Measurements from ENCODE around the gene SUPT4H1. TPM values are rescaled to one million over a fixed set of nuclear protein-coding genes. Genes with fewer than 3 reads are reported as not detected.

SUPT4H1 gene
- total and polyA plus RNA-seq, 2 donors (not counting 1 experiment from before 2014, with no cell fraction given), result 30.2 to 60.1 TPM

DNA sequence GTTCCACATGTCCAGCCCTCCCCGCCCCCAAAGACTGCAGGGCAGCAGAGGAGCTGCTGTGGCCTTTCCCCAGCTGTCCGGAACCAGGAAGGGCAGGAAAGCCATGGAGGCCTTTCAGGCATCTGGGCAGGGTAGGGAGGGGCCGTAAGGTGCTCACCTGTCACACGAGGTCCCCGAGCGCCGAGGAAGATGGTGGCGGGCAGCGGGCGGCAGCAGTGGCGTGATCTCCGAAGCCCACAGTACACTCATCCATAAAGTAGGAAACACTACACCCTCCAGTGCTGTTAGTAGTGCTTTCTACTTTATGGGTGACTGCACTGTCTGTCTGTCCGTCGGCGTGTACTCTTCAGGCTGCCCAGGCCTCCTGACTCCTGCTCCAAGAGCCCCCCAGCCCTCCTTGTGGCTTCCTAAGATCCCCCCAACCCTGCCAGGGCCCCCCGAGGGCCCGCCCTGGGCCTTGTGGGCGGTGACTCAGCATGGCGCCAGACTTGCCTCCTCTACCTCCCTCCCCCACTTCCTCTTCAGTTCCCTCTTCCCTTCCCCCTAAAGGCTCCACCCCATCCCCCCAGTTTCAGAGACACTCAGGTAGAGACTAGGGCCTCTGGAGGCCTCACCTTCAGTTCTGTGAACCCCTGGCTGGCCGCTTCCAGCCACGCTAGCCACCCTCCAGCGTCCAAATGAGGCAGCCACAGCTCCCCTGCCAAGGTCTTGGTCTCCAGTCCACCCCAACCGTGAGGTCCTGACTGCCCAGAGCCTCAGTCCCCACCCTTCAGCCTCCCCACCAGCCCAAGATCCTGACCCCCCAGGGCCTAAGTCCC, 20.8 kb downstream of the SUPT4H1 start:
- H3K9me3 Mint-ChIP-seq (ENCODE audit: insufficient read depth), result no peaks in the 10 kb centered on the region
- TF ChIP-seq CTCF (IDR thresholded peaks at IDR 0.05) (no peak), EZH2 (IDR thresholded peaks at IDR 0.05; ENCODE audit: borderline replicate concordance, insufficient read depth, low read depth, low read length, poor library complexity, severe bottlenecking) (no peak)
- Histone ChIP-seq H3K27ac (ENCODE audit: low read length in 2 of 2) (peak overlapping the region; percentile 99 to 100), H3K4me1 (ENCODE audit: control insufficient read depth in 2 of 2, insufficient read depth in 2 of 2, low read length in 2 of 2) (peaks cover 47 to 73% of the 10 kb centered on the region in 2 donors), H2AFZ (ENCODE audit: insufficient read depth, low read depth, low read length, poor library complexity, severe bottlenecking) (no peak overlapping the region), H3K4me3 (ENCODE audit: control extremely low read depth in 1 of 5, extremely low read depth in 1 of 5, insufficient read depth in 1 of 5, low read depth in 2 of 5, low read length in 4 of 5) (peak overlapping the region; percentile 81 to 100 (median 99)), H3K36me3 (replicated peaks in 1 of 2; ENCODE audit: control extremely low read depth in 1 of 2, control insufficient read depth in 1 of 2, extremely low read depth in 1 of 2, insufficient read depth in 2 of 2, low read length in 1 of 2) (peaks cover 2 to 29% of the 10 kb centered on the region in 2 experiments), H3K4me2 (replicated peaks; ENCODE audit: low read depth, low read length, poor library complexity, severe bottlenecking) (peak overlapping the region; percentile 92), H3K9ac (ENCODE audit: low read length) (peak overlapping the region; percentile 99), H3K27me3 (replicated peaks in 1 of 4; ENCODE audit: control extremely low read depth in 1 of 4, control insufficient read depth in 3 of 4, insufficient read depth in 4 of 4, low read length in 3 of 4) (no peaks in the 10 kb centered on the region), H4K20me1 (ENCODE audit: control insufficient read depth, insufficient read depth, low read length, poor library complexity, severe bottlenecking) (peaks cover 45% of the 10 kb centered on the region), H3K9me3 (ENCODE audit: control extremely low read depth in 1 of 3, control insufficient read depth in 2 of 3, insufficient read depth in 1 of 3, low read length in 2 of 3) (no peaks in the 10 kb centered on the region), H3K79me2 (ENCODE audit: control insufficient read depth, insufficient read depth, low read length) (peaks cover 78% of the 10 kb centered on the region)
- ATAC-seq (ENCODE audit: low read depth) (peak; percentile 6), DNase-seq (peak; percentile 80)
- intact Hi-C loops (cut with micrococcal nuclease), result no loop called here
- under 1% methylated on average over 12 of the region's 23 CpGs for WGBS (ENCODE audit: insufficient coverage)
- H3K4me3 Mint-ChIP-seq, result peak overlapping the region; percentile 91
- CTCF ChIA-PET, result interaction anchor here (1.0 to 4.8 kb wide), 8 partner anchors 9 to 86 kb away, joined by 3 to 119 read pairs (median 14); partner anchors contain the start of genes RNF43 and SUPT4H1
- H3K27me3 Mint-ChIP-seq, result no peaks in the 10 kb centered on the region
- H3K4me1 Mint-ChIP-seq, result peaks cover 66% of the 10 kb centered on the region
- POLR2A ChIA-PET, result interaction anchor here (0.7 to 19.3 kb wide), 7 partner anchors 11 to 775 kb away, joined by 3 to 663 read pairs (median 15); partner anchors contain the start of genes RNF43, SUPT4H1 and TRIM37
- peak overlapping the region; percentile 98 for H3K27ac Mint-ChIP-seq
